K562 (cell line): ENCODE results near the gene SH2D4B. TPM values are rescaled to one million over a fixed set of nuclear protein-coding genes. Genes with fewer than 3 reads are reported as not detected.

Source experiments
- BHLHE40 ChIP-seq: IDR thresholded peaks from 2 replicates; pipeline ENCODE4 v1.6.1; 2011; ENCODE audit warnings: low read length, improper control_type of control experiment
- EHMT2 ChIP-seq: fragments of 450-650 bp; IDR thresholded peaks from 2 replicates; pipeline ENCODE4 v1.6.1; 2018; ENCODE audit warnings: antibody characterized with exemption
- EP300 ChIP-seq: IDR thresholded peaks from 2 replicates; pipeline ENCODE4 v1.6.1; 2012; ENCODE audit warnings: low read length, improper control_type of control experiment
- GATAD2A ChIP-seq: fragments of 450-650 bp; IDR thresholded peaks from 2 replicates; pipeline ENCODE4 v1.6.1; 2017
- IRF1 ChIP-seq: sonication (generic); formaldehyde crosslinking; IDR thresholded peaks from 2 replicates; pipeline ENCODE4 v1.8.0; 2022; ENCODE audit warnings: missing genetic modification reagents, mild to moderate bottlenecking, borderline replicate concordance
- IRF2 ChIP-seq: sonication (generic); formaldehyde crosslinking; IDR thresholded peaks from 2 replicates; pipeline ENCODE4 v1.8.1; 2022; ENCODE audit warnings: mild to moderate bottlenecking, missing genetic modification reagents
- MIER1 ChIP-seq: fragments of 450-650 bp; IDR thresholded peaks from 2 replicates; pipeline ENCODE4 v1.6.1; 2016; ENCODE audit warnings: antibody characterized with exemption, mild to moderate bottlenecking, low read depth
- MNT ChIP-seq, 2 experiments: fragments of 450-650 bp; conservative IDR thresholded peaks; 2 replicates each; pipeline ENCODE4 v1.6.1; 2017; ENCODE audit warnings: mild to moderate bottlenecking in 2 of 2, moderate library complexity in 2 of 2
- MTF1 ChIP-seq: fragments of 250-450 bp; sonication (Bioruptor Pico); IDR thresholded peaks from 2 replicates; pipeline ENCODE4 v1.9.0; 2021; ENCODE audit warnings: moderate library complexity, mild to moderate bottlenecking, inconsistent platforms, borderline replicate concordance
- NCOA4 ChIP-seq: fragments of 450-650 bp; IDR thresholded peaks from 2 replicates; pipeline ENCODE4 v1.6.1; 2018; ENCODE audit warnings: mild to moderate bottlenecking; ENCODE audit not compliant: partially characterized antibody
- NR2C1 ChIP-seq, 2 experiments: fragments of 450-650 bp; IDR thresholded peaks; 2 replicates each; pipeline ENCODE4 v1.6.1; 2017; ENCODE audit warnings: mild to moderate bottlenecking in 2 of 2, antibody characterized with exemption in 1 of 2, inconsistent platforms in 1 of 2, missing compliant biosample characterization in 1 of 2, missing genetic modification characterization in 1 of 2
- PHF8 ChIP-seq: fragments of 200-600 bp; sonication (generic); IDR thresholded peaks from 2 replicates; pipeline ENCODE4 v1.6.1; 2012; ENCODE audit warnings: mixed run types, mild to moderate bottlenecking, inconsistent platforms, low read length, moderate library complexity, borderline replicate concordance
- POLR2A ChIP-seq: fragments of 450-650 bp; conservative IDR thresholded peaks from 2 replicates; pipeline ENCODE4 v1.6.1; 2016
- RBM15 ChIP-seq: fragments of 200-400 bp; formaldehyde crosslinking; IDR thresholded peaks from 2 replicates; pipeline ENCODE4 v1.6.1; 2018; ENCODE audit warnings: mild to moderate bottlenecking, low read length, moderate library complexity; ENCODE audit not compliant: insufficient read depth
- RBM17 ChIP-seq: fragments of 200-400 bp; formaldehyde crosslinking; IDR thresholded peaks from 2 replicates; pipeline ENCODE4 v1.6.1; 2017; ENCODE audit warnings: low read depth, mild to moderate bottlenecking, low read length, borderline replicate concordance
- SOX6 ChIP-seq: fragments of 450-650 bp; IDR thresholded peaks from 2 replicates; pipeline ENCODE4 v1.6.1; 2014; ENCODE audit warnings: mild to moderate bottlenecking
- STAT5B ChIP-seq: fragments of 250-450 bp; sonication (Bioruptor Pico); IDR thresholded peaks from 2 replicates; pipeline ENCODE4 v1.8.0; 2021; ENCODE audit warnings: mild to moderate bottlenecking, inconsistent platforms
- TAF1 ChIP-seq: IDR thresholded peaks from 2 replicates; pipeline ENCODE4 v1.6.1; 2011; ENCODE audit warnings: mild to moderate bottlenecking, low read length, moderate library complexity; ENCODE audit not compliant: insufficient read depth, control insufficient read depth, severe bottlenecking; ENCODE audit errors: extremely low read depth
- U2AF2 ChIP-seq: fragments of 200-400 bp; formaldehyde crosslinking; optimal IDR thresholded peaks from 2 replicates; pipeline ENCODE3; 2017; ENCODE audit warnings: low read depth, mild to moderate bottlenecking, low read length
- XRCC3 ChIP-seq: fragments of 450-650 bp; IDR thresholded peaks from 2 replicates; pipeline ENCODE4 v1.6.1; 2017; ENCODE audit warnings: mild to moderate bottlenecking, moderate library complexity
- ZBTB26 ChIP-seq: fragments of 450-650 bp; formaldehyde crosslinking; IDR thresholded peaks from 2 replicates; pipeline ENCODE4 v1.4.0; 2022; ENCODE audit warnings: missing genetic modification characterization
- ZFP30 ChIP-seq: fragments of 250-450 bp; sonication (Bioruptor Pico); IDR thresholded peaks from 2 replicates; pipeline ENCODE4 v1.8.0; 2022; ENCODE audit warnings: moderate library complexity, mild to moderate bottlenecking, inconsistent platforms, borderline replicate concordance
- ZNF174 ChIP-seq: fragments of 250-450 bp; sonication (Bioruptor Pico); IDR thresholded peaks from 2 replicates; pipeline ENCODE4 v1.4.0; 2020; ENCODE audit warnings: mild to moderate bottlenecking
- ZNF280A ChIP-seq: fragments of 450-650 bp; IDR thresholded peaks from 2 replicates; pipeline ENCODE4 v1.6.1; 2018; ENCODE audit warnings: mild to moderate bottlenecking, low read depth; ENCODE audit not compliant: partially characterized antibody
- ZNF57 ChIP-seq: fragments of 450-650 bp; formaldehyde crosslinking; IDR thresholded peaks from 2 replicates; pipeline ENCODE4 v1.4.0; 2020; ENCODE audit warnings: mild to moderate bottlenecking, moderate library complexity
- ZZZ3 ChIP-seq: fragments of 450-650 bp; IDR thresholded peaks from 2 replicates; pipeline ENCODE4 v1.6.1; 2016; ENCODE audit warnings: antibody characterized with exemption, mild to moderate bottlenecking, moderate library complexity
- polyA plus RNA-seq, 8 experiments: library from polyadenylated mRNA; depleted of rRNA in 4 of 8; stranded (reverse) in 5 of 8; unstranded in 3 of 8; fragments of >200 nt; fragmentation: Nextera tagmentation in 2 of 8; fragmentation: Illumina TruSeq in 1 of 8; extraction: Ambion mirVana in 2 of 8; extraction: Trizol in 1 of 8; gene quantifications; 2 replicates each; pipeline versions ENCODE4 v1.2.1 to v1.2.3, GENCODE V29; 2011 to 2014; ENCODE audit warnings: inconsistent platforms in 1 of 8, missing spikeins in 1 of 8
- total RNA-seq, 7 experiments: library from RNA; depleted of rRNA in 6 of 7; stranded (reverse); fragments of >200 nt in 6 of 7; fragmentation: Illumina TruSeq in 2 of 7; extraction: Trizol in 2 of 7; gene quantifications; 2 replicates each; pipeline versions ENCODE4 v1.2.1 to v1.2.3, GENCODE V29; 2011 to 2021; ENCODE audit warnings: low replicate concordance in 1 of 7

SH2D4B gene
- total and polyA plus RNA-seq, 9 of the 15 experiments (the other 6 are each of a cell fraction or from before 2014, with no cell fraction given): 0.03 to 0.14 (median 0.04) TPM; not detected in 4

GRCh38 chr10:80496555-80497172, 41.0 kb upstream of the SH2D4B start (continued):
- no peak for TF ChIP-seq ZNF174 (CRISPR knock-in tag)
- TF ChIP-seq ZNF57: no peak
- no peak; the same call in 1 of the 2 replicates for TF ChIP-seq MIER1
- TF ChIP-seq ZBTB26: no peak
- TF ChIP-seq RBM15: no peak
- no peak for TF ChIP-seq IRF1
- TF ChIP-seq MTF1 (CRISPR knock-in tag): no peak
- no peak for TF ChIP-seq TAF1
- TF ChIP-seq ZNF280A: peak; percentile 100
- no peak for TF ChIP-seq RBM17
- no peak for TF ChIP-seq POLR2A
- no peak for TF ChIP-seq NR2C1 (IDR thresholded peaks at IDR 0.05)
- TF ChIP-seq NR2C1 (tag; IDR thresholded peaks at IDR 0.05): no peak
- no peak for TF ChIP-seq IRF2
- no peak; a peak in 1 of 4 replicates for TF ChIP-seq MNT (conservative IDR thresholded peaks at IDR 0.05)
- no peak for TF ChIP-seq SOX6
- TF ChIP-seq U2AF2: no peak
- peak; percentile 85 for TF ChIP-seq EHMT2
- peak; percentile 67; the same call in 1 of the 2 replicates for TF ChIP-seq XRCC3
- TF ChIP-seq PHF8: no peak
- TF ChIP-seq NCOA4: peak; percentile 53
- TF ChIP-seq GATAD2A: no peak
- no peak for TF ChIP-seq BHLHE40
- TF ChIP-seq EP300: no peak
- TF ChIP-seq STAT5B: no peak
- TF ChIP-seq ZFP30 (CRISPR knock-in tag): peak; percentile 98
- no peak for TF ChIP-seq ZZZ3
